ENCODE data around the gene CETN1. TPM values are rescaled to one million over a fixed set of nuclear protein-coding genes. Genes with fewer than 3 reads are reported as not detected.

The CETN1 gene
- total and polyA plus RNA-seq, 7 donors = not detected

GRCh38 chr18:564708-565561, 15.2 kb upstream of the CETN1 start:
- Histone ChIP-seq H3K27me3 (no peaks in the 10 kb centered on the region), H3K36me3 (no peaks in the 10 kb centered on the region), H3K4me1 (peaks cover 0 to 12% (median 3%) of the 10 kb centered on the region in 4 donors), H3K9me3 (no peaks in the 10 kb centered on the region), H3K4me3 (no peak overlapping the region), H3K27ac (no peak overlapping the region)
- TF ChIP-seq POLR2AphosphoS5 (IDR thresholded peaks at IDR 0.05) (no peak), POLR2A (IDR thresholded peaks at IDR 0.05) (no peak), EP300 (IDR thresholded peaks at IDR 0.05) (no peak)
- TF ChIP-seq, protein P1, sequence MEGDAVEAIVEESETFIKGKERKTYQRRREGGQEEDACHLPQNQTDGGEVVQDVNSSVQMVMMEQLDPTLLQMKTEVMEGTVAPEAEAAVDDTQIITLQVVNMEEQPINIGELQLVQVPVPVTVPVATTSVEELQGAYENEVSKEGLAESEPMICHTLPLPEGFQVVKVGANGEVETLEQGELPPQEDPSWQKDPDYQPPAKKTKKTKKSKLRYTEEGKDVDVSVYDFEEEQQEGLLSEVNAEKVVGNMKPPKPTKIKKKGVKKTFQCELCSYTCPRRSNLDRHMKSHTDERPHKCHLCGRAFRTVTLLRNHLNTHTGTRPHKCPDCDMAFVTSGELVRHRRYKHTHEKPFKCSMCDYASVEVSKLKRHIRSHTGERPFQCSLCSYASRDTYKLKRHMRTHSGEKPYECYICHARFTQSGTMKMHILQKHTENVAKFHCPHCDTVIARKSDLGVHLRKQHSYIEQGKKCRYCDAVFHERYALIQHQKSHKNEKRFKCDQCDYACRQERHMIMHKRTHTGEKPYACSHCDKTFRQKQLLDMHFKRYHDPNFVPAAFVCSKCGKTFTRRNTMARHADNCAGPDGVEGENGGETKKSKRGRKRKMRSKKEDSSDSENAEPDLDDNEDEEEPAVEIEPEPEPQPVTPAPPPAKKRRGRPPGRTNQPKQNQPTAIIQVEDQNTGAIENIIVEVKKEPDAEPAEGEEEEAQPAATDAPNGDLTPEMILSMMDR (IDR thresholded peaks at IDR 0.05) = no peak
- WGBS, 2 donors = 70 to 72% methylated on average over 11 of the region's 11 CpGs
- intact Hi-C loops (cut with DNase I) = no loop called here
- no peak for DNase-seq

- Histone ChIP-seq H3K9me3 (no peaks in the 10 kb centered on the region), H3K27ac (no peak overlapping the region), H3K27me3 (no peaks in the 10 kb centered on the region), H3K4me1 (peaks cover 0 to 12% (median 3%) of the 10 kb centered on the region in 4 donors), H3K4me3 (no peak overlapping the region), H3K36me3 (no peaks in the 10 kb centered on the region)
- intact Hi-C loops (cut with DNase I) = no loop called here
- 83 to 85% methylated on average over 7 of the region's 7 CpGs for WGBS, 2 donors
- TF ChIP-seq POLR2AphosphoS5 (IDR thresholded peaks at IDR 0.05) = no peak
- TF ChIP-seq, protein P1 (IDR thresholded peaks at IDR 0.05) = no peak
- no peak for TF ChIP-seq EP300 (IDR thresholded peaks at IDR 0.05)
- TF ChIP-seq POLR2A (IDR thresholded peaks at IDR 0.05) = no peak
- no peak for DNase-seq
These were observed 14.6 kb upstream of the CETN1 start for GRCh38 chr18:565562-566061.

DNA sequence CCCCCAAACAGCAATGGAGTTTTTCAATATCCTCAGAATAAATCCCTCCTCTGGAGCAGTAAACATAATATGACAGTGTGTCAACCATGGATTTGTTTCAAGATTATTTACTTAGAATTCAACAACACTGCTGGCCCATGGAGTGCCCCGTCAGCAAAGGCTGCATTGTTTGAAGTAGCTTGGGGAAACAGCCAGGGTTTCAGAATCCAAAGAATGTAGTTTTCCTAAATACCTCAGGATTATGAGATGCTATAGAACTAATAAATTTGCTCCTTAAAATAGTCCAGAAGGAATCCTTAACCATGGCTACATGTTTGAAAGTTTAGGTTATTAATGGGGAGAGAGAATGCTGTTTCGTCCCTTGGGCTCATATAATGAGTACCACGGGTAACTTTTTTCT, 13.1 kb upstream of the CETN1 start:
- H3K27me3 ChIP-seq = no peaks in the 10 kb centered on the region
- H3K4me1 ChIP-seq = peaks cover 0 to 12% (median 3%) of the 10 kb centered on the region in 4 donors
- no peak for TF ChIP-seq EP300 (IDR thresholded peaks at IDR 0.05)
- TF ChIP-seq, protein P1 (IDR thresholded peaks at IDR 0.05) = no peak
- no peak for TF ChIP-seq POLR2AphosphoS5 (IDR thresholded peaks at IDR 0.05)
- TF ChIP-seq POLR2A (IDR thresholded peaks at IDR 0.05) = no peak
- H3K36me3 ChIP-seq = no peaks in the 10 kb centered on the region
- WGBS, 2 donors = 64 to 76% methylated on average over 3 of the region's 3 CpGs
- no peak overlapping the region for H3K27ac ChIP-seq
- no peak overlapping the region for H3K4me3 ChIP-seq
- no peaks in the 10 kb centered on the region for H3K9me3 ChIP-seq
- no peak for DNase-seq
- intact Hi-C loops (cut with DNase I) = no loop called here

GRCh38 chr18:568731-569130, 11.4 kb upstream of the CETN1 start:
- Histone ChIP-seq H3K27ac (no peak overlapping the region), H3K9me3 (no peaks in the 10 kb centered on the region)
- no peak for TF ChIP-seq EP300 (IDR thresholded peaks at IDR 0.05)
- TF ChIP-seq POLR2AphosphoS5 (IDR thresholded peaks at IDR 0.05) = no peak
- TF ChIP-seq, protein P1 (IDR thresholded peaks at IDR 0.05) = no peak
- TF ChIP-seq POLR2A (IDR thresholded peaks at IDR 0.05) = no peak

More at GRCh38 chr18:568731-569130, 11.4 kb upstream of the CETN1 start:
- 70 to 83% methylated on average over 3 of the region's 3 CpGs for WGBS, 2 donors
- DNase-seq = no peak
- peaks cover 0 to 12% (median 3%) of the 10 kb centered on the region in 4 donors for H3K4me1 ChIP-seq
- H3K36me3 ChIP-seq = no peaks in the 10 kb centered on the region
- intact Hi-C loops (cut with DNase I) = no loop called here
- H3K27me3 ChIP-seq = no peaks in the 10 kb centered on the region
- H3K4me3 ChIP-seq = no peak overlapping the region
